ENCODE data around the gene KLK13.

KLK13 gene

DNA sequence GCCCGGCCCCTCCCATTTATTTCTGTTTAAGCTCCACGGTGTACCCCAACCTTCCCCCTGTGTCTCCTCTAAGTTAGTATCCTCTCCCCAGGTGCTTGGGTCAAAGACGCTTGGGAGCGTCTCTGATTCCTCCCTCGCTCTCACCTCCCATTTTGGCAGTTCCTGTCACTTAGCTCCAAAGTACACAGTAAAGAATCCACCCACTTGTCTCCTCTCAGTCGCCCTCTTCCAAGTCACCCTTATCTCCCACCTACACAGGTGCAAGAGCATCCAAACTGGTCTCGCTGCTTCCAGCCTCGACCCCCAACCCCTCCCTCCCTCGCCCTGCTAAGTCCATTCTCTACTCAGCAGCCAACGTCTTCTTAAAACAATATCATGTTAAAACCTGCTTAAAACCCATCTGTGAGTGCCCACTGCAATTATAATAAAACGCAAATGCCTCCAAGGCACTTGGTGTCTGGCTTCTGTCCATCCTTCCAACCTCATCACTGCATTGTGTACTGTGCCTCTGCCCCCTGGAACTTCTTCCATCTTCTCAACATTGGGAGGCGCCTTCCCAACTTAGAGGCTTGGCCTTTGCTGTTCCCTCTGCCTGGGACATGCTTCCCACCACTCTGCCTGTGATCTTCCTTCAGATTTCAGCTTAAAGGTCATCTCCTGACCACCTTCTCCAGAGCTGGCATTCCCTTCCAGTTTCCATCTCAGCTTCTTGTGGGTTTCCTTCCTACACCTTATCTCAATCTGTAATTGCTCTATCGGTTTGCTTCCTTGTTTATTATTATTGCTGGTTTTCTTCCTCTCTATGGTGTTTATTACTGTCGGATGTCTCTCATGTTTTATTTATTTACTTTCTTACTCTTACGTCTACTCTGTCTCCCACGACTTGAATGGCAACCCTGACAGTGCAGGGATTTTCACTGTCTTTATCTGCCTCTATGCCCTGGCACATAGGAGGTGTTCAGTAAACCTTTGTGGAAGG is 27.3 kb upstream of the KLK13 start:
- no peak for DNase-seq

DNA sequence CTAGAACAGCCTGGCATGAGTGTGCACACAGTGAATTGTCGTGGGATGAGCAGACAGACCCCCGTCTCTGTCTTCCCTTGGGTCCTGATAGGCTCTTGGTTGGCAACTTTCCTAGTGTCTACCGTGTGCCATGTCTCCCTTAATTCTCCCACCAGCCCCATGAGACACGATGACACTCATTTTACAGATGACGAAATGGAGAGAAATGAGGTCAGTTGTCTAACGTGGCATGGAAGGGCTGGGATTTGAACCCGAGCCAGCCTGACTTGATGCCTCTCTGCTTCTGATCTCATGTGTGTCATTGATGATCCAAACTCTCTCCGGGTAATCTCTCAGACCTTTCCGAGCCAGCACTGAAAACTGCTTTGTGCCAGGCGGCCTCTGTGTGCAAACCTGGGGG is 26.2 kb upstream of the KLK13 start:
- no peak for DNase-seq

DNA sequence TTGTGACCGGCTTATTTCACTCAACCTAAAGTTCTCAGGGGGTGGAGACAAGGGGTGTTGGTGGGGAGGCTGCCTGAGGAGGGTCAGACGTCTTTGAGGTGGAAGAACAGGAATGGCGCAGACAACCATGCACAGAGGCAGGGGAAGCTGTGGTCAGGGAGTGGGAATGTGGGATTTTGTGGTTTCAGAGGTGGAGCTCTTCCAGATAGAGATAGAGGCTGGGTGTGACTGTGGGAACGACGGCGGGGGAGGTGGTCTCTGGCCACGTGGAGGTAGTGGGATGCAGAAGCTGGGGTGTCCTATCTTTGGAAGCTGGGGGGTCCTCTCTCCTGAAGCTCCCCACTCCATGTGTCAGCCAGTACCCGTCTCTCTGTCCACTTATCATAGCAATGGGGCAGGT is 25.6 kb upstream of the KLK13 start:
- DNase-seq, result no peak

DNA sequence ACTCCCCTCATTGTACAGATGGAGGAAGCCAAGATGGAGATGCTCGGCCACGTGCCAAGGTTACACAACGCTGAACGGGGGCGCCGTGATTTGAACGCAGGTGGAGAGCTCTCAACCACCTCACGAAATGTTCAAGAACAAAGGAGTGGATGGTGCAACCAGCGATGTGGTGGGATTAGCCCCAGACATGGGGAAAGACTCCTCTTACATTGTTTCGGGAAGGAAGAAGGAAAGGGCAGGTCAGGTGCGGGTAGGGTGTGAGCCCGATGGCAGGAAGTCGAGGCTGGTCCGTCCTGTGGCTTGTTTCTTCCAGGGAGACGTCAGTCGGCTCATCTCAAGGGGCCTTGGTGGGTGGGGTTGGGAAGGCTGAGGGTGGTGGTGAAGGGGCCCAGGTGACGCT is 24.9 kb upstream of the KLK13 start:
- no peak for DNase-seq

DNA sequence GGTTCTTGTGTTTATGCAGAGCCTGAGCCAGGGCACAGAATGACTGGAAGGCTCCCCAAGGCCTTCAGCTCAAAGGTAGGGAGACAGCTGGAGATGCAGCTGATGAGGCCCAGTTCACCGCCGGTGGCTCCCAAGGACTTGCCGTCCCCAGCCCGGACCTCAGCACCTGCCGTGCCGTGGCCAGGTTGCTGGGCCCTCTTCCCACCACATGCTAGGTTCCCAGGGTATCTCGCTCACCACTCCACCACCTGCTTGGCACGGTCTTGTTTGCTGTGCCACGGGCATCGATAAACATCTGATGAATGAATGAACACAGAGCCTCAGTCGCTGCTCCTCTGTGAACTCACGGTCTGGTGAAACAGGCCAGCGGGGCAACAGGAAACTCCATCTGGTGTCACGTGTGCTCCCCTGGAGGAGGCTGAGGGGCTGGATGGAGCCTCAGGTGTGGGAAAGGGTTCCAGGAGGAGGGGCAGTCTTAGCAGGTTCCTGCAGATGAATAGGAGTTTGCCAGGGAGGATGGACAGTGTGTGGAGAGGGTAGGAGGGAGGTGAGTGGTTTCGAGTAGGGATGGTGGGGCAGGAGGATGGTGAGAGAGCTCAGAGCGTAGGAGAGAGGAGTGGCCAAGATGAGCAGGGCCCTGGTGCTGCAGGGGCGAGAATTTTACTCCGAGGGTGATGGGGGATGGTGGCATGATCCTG is 21.4 kb upstream of the KLK13 start:
- DNase-seq, result no peak

DNA sequence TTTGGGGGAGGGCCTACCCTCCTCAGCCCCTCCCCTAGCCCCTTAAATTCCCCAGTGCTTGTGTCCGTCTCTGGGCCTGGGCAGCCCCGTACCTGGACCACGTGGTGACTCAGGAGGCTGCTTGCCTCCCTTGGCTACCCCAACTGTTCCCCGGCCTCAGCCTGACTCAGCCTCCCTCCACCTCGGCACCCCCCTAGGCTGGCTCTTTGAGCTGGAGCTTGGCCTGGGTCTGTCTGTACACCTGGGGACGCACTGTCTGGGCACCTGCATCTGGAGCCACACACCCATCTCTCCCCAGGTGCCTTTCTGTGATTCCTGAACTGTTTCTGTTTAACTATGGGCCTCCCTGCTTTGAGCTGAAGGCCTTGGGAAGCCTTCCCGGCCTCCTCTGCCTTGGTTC is 19.6 kb upstream of the KLK13 start:
- no peak for DNase-seq

DNA sequence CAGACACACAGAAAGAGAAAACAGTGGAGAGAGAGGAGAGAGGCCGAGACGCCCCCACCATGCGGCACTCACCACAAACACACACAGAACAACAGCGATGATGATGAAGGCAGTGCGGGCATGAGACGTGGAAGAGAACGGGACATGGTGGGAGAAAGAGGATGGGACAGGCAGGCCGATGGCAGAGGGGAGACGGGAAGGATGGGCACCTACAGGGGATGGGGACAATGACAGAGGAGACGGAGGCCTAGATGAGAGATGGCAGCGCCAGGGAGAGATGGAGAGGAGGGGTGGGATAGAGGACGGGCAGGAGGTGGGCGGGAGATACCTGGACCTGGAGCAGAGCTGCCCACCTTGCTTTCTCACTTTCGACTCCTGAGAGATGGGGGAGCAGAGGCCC is 18.9 kb upstream of the KLK13 start:
- no peak for DNase-seq

DNA sequence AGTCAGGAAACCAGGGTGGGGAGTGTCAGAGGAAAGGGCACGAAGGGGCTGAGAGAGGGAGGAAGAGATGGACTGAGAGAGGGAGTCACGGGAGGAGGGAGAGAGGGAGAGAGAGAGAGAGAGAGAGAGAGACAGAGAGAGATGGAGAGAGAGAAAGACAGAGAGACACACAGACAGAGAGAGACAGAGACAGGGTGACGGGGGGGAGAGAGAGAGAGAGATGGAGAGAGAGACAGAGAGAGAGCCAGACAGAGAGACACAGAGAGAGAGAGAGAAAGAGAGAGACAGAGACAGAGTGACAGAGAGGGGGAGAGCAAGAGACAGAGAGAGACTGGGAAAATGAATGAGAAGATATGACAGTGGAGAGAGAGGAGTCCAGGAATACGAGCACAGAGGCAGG is 18.3 kb upstream of the KLK13 start:
- DNase-seq, result no peak

DNA sequence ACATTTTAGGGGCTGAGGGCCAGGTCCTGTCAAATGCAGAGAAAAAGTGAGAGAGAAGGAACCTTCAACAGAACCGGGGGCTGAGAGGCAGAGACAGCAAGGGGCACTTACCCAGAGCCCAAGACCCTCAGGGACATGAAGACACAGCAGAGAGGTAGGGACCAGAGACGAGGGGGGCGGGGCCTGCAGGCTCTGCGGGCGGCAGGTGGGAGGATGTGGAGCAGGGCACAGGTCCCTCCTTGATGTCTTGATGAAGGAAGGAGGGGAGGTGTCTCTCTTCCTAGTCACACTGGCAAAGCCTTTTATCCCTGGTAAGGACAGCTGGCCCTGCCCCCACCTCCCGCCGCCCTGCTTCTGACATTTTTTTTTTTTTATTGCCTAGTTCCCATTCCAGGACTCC is 17.7 kb upstream of the KLK13 start, which contains the start of gene KLK14:
Gene KLK14, minus strand, starts transcription at position 277 of the 400 bp plus-strand sequence. Its CDS starts 273 bp downstream, at position 4.
- DNase-seq, result no peak

DNA sequence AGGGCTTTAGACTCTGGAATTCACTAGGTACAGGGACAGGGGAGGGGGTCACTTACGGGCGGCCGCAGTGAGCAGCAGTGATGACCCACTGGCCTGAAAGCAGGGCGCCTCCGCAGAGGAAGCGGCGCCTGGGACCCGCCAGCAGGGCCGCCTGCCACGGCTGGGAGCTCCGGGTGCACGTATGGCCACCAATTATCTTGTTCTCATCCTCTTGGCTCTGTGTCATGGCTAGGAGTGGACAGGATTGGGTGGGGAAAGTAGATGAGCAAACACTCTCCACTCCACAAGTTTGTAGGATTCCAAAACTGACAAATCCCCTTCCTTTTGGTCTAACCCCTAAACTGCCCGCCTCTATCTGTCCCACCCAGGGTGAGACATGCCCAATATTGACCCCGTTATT is 16.6 kb upstream of the KLK13 start:
- no peak for DNase-seq

DNA sequence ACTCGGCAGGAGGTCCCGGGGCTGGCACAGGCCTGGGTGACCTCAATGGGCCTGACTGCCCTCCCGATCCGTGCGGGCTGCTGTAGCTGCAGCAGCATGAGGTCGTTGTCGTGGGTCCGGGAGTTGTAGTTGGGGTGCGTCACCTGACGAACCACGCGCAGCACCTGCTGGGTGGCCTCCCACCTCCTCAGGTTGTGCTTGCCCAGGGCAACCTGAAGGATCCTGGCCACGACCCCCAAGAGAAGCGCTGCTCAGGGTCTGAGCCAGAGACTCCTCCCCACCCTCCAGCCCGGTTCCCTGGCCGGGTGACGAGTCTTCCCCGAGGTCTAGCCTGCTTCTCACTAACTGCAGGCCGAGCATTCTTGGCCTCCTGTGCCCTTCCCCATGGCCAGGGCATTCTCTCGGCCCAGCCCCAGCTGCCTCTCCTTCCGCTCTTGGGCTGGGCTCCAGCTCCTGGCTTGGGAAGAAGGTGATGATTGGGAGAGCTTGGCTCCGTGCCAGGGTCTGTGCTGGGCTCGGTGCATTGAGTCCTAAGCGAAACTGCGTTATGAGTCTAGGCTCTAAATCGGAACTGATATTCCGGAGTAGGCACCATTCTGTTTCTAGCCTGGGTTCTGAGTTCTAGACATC is 14.7 kb upstream of the KLK13 start:
- DNase-seq, result no peak

DNA sequence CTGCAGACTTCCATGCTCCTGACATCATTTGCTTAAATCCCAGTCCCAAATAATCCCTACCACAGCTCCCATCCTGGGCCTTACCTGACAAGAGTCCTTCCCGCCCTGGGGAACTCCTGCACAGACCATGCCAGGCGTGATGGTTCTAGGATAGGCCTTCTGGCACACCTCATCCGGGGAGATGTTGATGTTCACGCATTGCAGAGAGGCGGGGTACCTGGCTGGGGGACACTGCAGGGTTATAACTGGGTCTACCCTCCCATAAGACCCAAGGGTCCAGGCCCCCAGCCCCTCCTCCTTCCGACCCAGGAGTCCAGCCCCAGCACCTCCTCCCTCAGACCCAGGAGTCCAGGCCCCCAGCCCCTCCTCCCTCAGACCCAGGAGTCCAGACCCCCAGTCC is 13.8 kb upstream of the KLK13 start:
- no peak for DNase-seq

DNA sequence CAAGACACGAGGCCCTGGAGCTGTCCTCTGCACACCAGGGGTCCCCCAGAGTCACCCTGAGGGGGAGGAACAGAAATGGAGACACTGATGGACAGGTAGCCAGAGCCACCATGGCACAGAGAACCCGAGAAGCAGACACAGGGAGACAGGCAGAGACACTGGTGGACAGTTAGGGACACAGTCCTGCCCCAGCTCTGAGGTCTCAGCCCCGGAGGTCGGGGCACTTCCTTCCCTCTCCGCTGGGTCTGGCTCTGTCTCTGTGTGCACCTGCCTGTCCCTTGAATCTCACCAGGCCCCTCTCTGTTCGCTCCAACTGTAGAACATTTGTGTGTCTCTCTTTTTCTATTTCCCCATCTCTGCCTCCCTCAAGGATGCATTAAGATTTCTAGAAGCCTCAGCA is 13.2 kb upstream of the KLK13 start:
- DNase-seq, result no peak

DNA sequence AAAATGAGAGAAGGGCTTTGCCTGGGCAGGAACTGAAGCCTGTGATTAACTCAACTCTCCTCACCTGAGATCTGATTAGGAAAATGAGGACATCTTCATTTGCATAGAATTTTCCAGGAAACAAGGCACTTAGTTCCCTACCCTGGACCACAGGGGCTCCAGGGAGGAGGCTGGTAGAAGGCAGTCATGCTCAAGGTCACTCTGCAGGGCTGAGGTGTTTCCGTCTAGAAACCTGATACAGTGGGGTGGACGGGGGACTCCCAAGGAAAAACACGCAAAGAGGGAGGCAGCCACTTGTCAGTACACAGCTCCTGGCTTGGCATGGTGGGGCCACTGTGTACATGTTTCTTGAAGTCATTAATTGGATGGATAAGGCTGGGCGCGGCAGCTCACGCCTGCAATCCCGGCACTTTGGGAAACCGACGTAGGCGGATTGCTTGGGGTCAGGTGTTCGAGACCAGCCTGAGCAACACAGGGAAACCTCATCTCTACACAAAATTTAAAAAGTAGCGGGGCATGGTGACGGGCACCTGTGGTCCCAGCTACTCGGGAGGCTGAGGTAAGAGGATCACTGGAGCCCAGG is 11.8 kb upstream of the KLK13 start:
- no peak for DNase-seq

DNA sequence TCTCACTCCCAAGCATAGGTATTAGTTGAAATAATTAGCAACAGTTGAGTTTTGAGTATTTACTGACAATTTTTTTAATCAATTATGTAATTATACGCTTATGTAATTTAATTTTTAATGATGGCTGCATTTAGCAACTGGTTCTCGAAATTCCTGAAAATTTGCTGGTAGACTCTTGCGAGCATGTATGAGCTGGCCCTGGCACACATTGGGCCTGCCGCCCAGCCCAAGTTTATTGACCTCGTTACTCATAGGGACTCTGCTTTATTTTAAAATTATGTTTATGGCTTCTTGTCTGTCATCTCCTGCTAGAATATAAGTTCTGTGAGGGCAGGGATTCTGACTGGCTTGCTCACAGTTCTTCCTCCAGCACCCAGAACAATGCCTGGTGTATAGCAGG is 11.1 kb upstream of the KLK13 start:
- DNase-seq, result no peak

DNA sequence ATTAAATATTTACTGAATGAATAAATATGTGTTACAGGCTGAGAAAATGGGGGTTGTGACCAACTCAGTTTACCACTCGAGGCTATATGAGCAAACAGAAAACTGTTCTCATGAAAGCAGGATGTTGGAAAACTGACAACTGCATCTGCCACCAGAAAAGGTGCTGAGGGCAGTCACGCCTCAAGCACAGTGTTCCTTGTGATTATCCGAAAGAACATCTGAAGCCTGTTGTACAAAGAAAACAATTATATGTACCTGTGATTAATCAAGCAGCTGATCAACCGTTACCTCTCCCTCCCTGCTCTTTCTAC is 6.2 kb upstream of the KLK13 start:
- DNase-seq, result no peak

DNA sequence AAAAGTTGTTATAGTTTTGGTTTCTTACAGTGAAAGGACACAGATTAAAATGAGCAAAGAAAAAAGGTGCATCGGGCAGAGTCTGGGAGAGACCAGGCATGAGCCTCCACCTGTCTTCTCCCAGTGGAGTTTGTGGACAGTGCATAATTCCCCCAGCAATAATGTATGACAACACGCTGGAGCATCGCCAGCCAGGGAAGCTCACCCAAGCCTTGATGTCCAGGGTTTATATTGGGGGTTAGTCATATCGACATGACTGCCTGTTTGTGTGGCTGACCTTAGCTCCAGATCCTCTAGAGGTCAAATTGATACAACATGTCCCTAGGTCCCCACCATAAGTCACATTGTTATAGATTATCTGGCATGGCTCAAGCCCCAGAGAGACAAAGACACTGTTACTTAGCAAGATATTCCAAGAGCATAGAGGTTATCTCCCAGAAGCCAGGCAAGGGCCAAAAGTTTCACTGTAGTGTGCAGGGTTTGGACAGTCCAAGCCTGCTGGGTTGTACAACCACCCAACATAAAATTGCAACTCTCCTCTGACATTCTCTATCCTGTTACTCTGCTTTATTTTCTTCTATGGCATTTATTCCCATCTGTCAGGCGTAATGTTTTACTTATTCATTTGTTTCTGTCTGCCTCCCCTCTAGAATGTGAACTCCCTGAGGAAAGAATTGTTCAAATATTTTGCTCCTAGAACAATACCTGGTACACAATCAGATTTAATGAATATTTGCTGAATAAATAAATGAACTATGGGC is 5.6 kb upstream of the KLK13 start:
- DNase-seq, result no peak

DNA sequence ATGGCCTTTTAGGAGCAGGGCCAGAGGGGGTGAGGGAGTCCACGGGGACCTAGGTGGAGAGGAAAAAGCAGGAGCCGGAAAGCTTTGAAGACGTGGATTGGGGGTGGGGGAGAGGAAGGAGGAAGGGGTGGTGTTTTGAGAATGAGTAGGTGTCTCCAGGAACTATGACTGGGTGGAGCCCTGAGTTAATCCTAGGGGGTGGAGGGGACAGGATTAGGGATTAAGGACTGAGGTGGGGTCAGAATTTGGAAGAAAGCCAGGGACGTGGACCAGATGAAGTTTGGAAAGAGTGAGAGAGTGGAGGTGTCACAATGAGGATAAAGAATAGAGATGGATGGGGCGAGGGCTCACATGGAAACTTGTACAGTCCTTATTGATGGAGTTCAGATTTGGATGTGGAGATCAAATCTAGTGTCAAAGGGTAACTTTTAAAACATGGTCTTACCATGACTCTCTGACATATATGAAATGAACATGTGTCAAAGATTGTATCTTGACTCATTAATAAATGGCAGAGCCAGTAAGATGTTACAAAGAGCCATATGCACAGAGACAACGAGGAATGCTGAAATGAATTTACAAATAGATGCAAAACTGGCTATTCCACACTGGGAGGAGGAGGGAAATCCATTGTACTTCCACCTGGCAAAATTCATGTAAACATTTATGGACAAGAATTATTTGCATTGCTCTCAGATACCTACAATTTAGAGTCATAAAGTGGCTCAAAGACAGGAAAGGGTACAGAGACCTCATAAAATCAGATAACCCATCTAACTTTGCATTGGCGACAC is 1.7 kb upstream of the KLK13 start:
- DNase-seq, result no peak

DNA sequence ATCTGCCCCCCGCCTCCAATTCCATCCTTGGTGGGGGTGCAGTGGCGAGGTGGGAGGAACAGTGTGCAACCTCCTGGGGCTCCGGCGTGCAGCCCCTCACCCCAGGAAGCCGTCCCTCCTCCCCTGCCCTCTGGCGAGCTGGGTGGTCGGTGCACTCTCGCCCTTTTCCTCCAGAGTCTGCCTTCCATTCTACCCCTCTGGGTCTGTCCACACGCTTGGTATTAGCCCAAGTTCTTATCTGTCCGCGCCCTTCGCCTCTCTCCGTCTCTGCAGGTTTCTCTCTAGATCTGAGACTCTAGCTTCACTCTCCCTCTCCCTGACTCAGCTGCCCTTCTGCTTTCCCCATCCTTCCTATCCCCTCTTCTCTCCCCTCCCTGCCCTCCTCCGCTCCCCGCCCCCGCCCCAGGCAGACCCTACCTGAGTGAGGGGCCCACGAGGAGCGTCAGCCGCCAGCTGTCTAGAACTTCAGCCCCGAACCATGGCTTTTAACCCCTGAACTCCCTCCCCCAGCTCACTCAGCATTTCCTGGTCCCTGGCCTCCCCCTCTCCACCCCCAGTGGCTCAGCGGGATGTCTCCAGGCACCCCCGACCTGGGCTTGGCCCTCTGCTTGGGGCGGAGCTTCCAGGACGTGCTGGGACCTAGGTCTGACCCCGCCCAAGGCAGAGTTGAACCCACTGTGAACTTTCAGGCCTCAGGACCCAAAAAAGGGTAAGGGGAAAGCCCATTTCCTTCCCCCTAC is 499 bp upstream of the KLK13 start:
- DNase-seq, result no peak

DNA sequence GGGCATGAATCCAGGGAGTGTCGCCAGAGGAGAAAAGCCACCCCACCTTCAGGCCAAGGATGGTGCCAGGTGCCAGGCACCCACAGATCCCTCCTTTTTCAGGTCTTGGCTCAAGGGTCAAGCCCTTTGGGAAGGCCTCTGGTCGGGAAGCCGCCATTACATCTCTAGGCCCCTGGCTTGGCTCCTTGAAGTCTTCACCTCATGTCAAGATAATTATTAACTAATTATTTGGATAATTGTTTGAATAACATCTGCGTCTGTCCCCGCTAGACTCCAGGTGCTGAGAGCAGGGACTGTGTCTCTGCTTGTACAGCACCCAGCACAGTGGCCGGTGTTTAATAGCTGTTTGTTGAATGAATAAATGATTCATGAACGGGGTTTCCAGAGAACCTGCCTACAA is 1.2 kb downstream of the KLK13 start:
- no peak for DNase-seq

DNA sequence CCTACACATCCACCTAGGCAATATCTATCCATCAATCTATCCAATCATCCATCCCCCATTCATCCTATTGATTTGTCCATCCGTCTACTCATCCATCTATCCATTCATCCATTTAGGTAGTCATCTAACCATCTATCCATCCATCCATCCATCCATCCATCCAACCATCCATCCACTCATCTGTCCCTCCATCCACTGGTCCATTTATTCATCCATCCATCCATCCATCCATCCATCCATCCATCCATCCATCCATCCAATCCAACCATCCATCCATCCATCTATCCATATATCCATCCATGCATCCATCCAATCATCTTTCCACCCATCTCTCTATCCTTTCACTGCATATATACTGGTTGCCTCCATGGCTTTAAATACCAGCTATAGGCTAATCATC is 3.9 kb downstream of the KLK13 start:
- DNase-seq, result no peak
